ENCODE data around the gene CALML5.

Gene CALML5

GRCh38 chr10:5498791-5499492 is 428 bp downstream of the CALML5 start:
- DNase-seq, result no peak

GRCh38 chr10:5497948-5498730 is 1.2 kb downstream of the CALML5 start:
- DNase-seq, result no peak

- no peak for DNase-seq
These were observed 2.1 kb downstream of the CALML5 start for GRCh38 chr10:5497289-5497688.

- DNase-seq, result no peak
These were observed 2.8 kb downstream of the CALML5 start for GRCh38 chr10:5496261-5497250.

GRCh38 chr10:5494611-5495010 is 4.8 kb downstream of the CALML5 start:
- DNase-seq, result no peak

- DNase-seq, result no peak
These were observed 5.7 kb downstream of the CALML5 start for GRCh38 chr10:5493691-5494090.

- DNase-seq, result no peak
These were observed 6.3 kb downstream of the CALML5 start for GRCh38 chr10:5492929-5493576.

- no peak for DNase-seq
These were observed 7.0 kb downstream of the CALML5 start for GRCh38 chr10:5492322-5492855.

- DNase-seq, result no peak
These were observed 7.9 kb downstream of the CALML5 start for GRCh38 chr10:5491477-5491876.

- DNase-seq, result no peak
These were observed 8.5 kb downstream of the CALML5 start for GRCh38 chr10:5490698-5491464.

- DNase-seq, result no peak
These were observed 9.3 kb downstream of the CALML5 start for GRCh38 chr10:5490032-5490431.

- DNase-seq, result no peak
These were observed 10.9 kb downstream of the CALML5 start for GRCh38 chr10:5488272-5489161.

- DNase-seq, result no peak
These were observed 12.5 kb downstream of the CALML5 start for GRCh38 chr10:5486853-5487235.

- DNase-seq, result no peak
These were observed 13.2 kb downstream of the CALML5 start for GRCh38 chr10:5485948-5486852.

GRCh38 chr10:5485290-5485689 is 14.1 kb downstream of the CALML5 start:
- DNase-seq, result no peak

GRCh38 chr10:5484205-5484604 is 15.2 kb downstream of the CALML5 start:
- DNase-seq, result no peak

GRCh38 chr10:5482016-5482415 is 17.4 kb downstream of the CALML5 start:
- no peak for DNase-seq

GRCh38 chr10:5481121-5481520 is 18.2 kb downstream of the CALML5 start:
- no peak for DNase-seq

GRCh38 chr10:5480162-5480941 is 19.0 kb downstream of the CALML5 start:
- no peak for DNase-seq
